Activated T-helper 1 cell treated with anti-CD3 and anti-CD28 coated beads, Interleukin-12 subunit alpha, Interleukin-12 subunit beta, Interleukin-2, Interleukin-4 antibody, amounts not matched to agents 30 ng/mL and 10 ng/mL and 1 ng/mL, durations not matched to agents 14 hours and 24 hours and 36 hours (primary cell): ENCODE data around the gene KCNQ5. TPM values are rescaled to one million over a fixed set of nuclear protein-coding genes. Genes with fewer than 3 reads are reported as not detected.
"Not testable (repeated sequence)": the region's sequence is repeated elsewhere in the genome, so short reads cannot be mapped to it uniquely, and the experiment has no call there.

Experiments used
- DNase-seq: peaks from one replicate; pipeline ENCODE4 v3.0.0; 2021; ENCODE audit warnings: low spot score
- H3K27ac Mint-ChIP-seq: one replicate; pipeline ENCODE4 v1.8.0; 2021; ENCODE audit warnings: mild to moderate bottlenecking, mixed read lengths
- H3K27me3 Mint-ChIP-seq: one replicate; pipeline ENCODE4 v1.8.0; 2022; ENCODE audit warnings: mild to moderate bottlenecking, moderate library complexity, mixed read lengths; ENCODE audit not compliant: insufficient read depth
- H3K36me3 Mint-ChIP-seq: one replicate; pipeline ENCODE4 v1.8.0; 2021; ENCODE audit warnings: low read depth, mixed read lengths
- H3K4me1 Mint-ChIP-seq: one replicate; pipeline ENCODE4 v1.8.0; 2021; ENCODE audit warnings: low read depth, mixed read lengths
- H3K4me3 Mint-ChIP-seq: one replicate; pipeline ENCODE4 v1.8.0; 2021; ENCODE audit warnings: mild to moderate bottlenecking, moderate library complexity, mixed read lengths
- H3K9me3 Mint-ChIP-seq: one replicate; pipeline ENCODE4 v1.8.0; 2021; ENCODE audit warnings: mixed read lengths
- intact Hi-C: fragments of 100-400 bp; cut with micrococcal nuclease; formaldehyde crosslinking; loops from one replicate; pipeline ENCODE4 v1.15.1; 2024
- total RNA-seq: library from RNA; stranded (reverse); gene quantifications from 2 replicates; pipeline ENCODE4 v1.2.3, GENCODE V29; 2022

KCNQ5 gene
- 11.2 and 12.6 TPM in 2 replicates for total RNA-seq

DNA sequence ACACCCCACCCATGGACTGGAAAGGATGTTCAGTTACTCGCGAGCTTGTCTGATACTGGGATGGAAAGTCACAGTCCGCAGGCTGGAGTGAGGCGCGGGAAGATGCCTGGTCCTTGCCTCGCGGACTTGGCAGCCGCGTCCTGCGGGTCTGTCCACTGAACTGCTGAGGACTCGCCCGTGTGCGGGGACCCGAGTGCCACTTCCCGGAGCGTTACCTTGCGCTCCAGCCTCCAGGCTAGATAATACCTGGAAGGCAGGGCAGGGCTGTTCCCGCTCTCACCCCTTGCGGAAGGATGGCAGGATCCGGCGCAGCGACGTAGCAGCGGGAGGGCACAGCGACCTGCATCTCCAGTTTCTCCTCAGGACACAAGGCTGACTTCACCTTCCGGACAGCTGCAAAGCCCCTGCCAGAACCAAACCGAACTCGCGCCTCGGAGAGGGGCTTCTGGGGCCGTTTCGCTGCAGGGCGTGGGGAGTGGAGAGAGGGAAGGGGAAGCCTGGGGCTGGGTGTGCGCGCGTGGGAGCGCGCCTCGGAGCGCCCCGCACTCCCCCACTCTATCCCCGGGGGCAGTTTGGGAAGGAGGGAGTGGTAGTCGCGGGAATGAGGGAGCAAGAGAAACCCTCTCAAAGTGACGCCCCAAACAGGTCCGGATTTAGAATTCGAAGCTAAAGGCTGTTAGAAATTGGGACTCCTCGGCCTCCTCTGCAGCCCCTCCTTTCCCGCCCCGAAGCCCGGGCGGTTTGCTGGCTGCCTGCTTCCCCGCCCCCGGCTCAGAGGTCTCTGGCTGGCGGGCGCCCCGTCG is at the start of gene KCNQ5:
TSS of gene KCNQ5 (plus strand) at position 774 of the 803 bp plus-strand sequence.
- no peak for DNase-seq
- Mint-ChIP-seq H3K36me3 (peaks cover 8% of the 10 kb centered on the region), H3K27me3 (peaks cover 5% of the 10 kb centered on the region), H3K4me3 (peak within 1 kb of the TSS; percentile 96), H3K9me3 (no peaks in the 10 kb centered on the region), H3K4me1 (peaks cover 57% of the 10 kb centered on the region), H3K27ac (peak within 1 kb of the TSS; percentile 97)
- intact Hi-C loops = loop anchor here (2.0 to 10.0 kb wide), 9 partner anchors 119 to 1106 kb away; partner anchors contain the start of gene KHDC1

DNA sequence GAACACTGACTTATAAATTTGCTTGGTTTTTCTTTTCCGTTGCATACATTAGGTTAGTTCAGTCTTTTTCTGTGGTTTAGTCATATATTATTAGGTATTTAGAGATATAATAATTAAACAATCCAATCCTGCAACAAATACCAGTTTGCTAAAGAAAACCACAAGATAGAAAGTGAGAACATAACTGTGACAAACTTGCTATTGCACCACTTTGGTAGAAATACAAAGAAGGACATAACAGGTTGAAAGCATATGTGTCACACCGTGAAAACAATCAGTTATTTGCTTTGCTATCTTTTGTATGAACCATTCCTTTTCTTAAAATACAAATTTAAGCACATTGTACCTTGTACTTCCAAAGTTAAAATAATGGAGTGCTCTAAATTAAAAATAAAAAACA is 42.0 kb upstream of the KCNQ5 start:
- intact Hi-C loops = loop anchor here (5.0 kb wide), 1 partner anchor 168 kb away; no protein-coding TSS in a partner anchor
- H3K4me1 Mint-ChIP-seq = no peaks in the 10 kb centered on the region
- H3K9me3 Mint-ChIP-seq = no peaks in the 10 kb centered on the region
- DNase-seq = no peak
- H3K36me3 Mint-ChIP-seq = no peaks in the 10 kb centered on the region
- no peaks in the 10 kb centered on the region for H3K27me3 Mint-ChIP-seq
- H3K4me3 Mint-ChIP-seq = no peak overlapping the region
- H3K27ac Mint-ChIP-seq = no peak overlapping the region

- H3K27ac Mint-ChIP-seq = no peak overlapping the region
- no peaks in the 10 kb centered on the region for H3K36me3 Mint-ChIP-seq
- intact Hi-C loops = loop anchor here (5.0 kb wide), 1 partner anchor 168 kb away; no protein-coding TSS in a partner anchor
- no peaks in the 10 kb centered on the region for H3K9me3 Mint-ChIP-seq
- no peak overlapping the region for H3K4me3 Mint-ChIP-seq
- no peak for DNase-seq
- H3K27me3 Mint-ChIP-seq = peaks cover 2% of the 10 kb centered on the region
- no peaks in the 10 kb centered on the region for H3K4me1 Mint-ChIP-seq
These were observed 41.5 kb upstream of the KCNQ5 start for GRCh38 chr6:72580281-72580940.

GRCh38 chr6:72580950-72581349 is 40.9 kb upstream of the KCNQ5 start:
- not testable (repeated sequence) for DNase-seq, H3K36me3 Mint-ChIP-seq, H3K27me3 Mint-ChIP-seq, H3K4me3 Mint-ChIP-seq, H3K9me3 Mint-ChIP-seq, H3K27ac Mint-ChIP-seq, H3K4me1 Mint-ChIP-seq
- intact Hi-C loops = loop anchor here (5.0 kb wide), 1 partner anchor 169 kb away; no protein-coding TSS in a partner anchor

DNA sequence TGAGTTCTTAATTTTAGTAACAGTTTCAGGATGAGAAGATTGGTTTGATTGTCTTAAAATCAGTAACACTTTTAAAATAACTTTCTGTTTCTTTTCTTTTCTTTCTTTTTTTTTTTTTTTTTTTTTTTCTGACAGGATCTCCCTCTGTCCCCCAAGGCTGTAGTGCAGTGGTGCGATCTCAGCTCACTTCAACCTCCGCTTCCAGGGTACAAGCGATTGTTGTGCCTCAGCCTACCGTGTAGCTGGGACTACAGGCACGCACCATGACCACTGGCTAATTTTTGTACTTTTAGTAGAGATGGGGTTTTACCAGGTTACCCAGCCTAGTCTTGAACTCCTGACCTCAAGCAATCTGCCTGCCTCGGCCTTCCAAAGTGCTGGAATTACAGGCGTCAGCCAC is 33.7 kb upstream of the KCNQ5 start:
- Mint-ChIP-seq H3K4me1 (no peaks in the 10 kb centered on the region), H3K4me3 (no peak overlapping the region), H3K27me3 (peaks cover 5% of the 10 kb centered on the region), H3K27ac (no peak overlapping the region), H3K9me3 (no peaks in the 10 kb centered on the region), H3K36me3 (no peaks in the 10 kb centered on the region)
- DNase-seq = no peak
- intact Hi-C loops = no loop called here

DNA sequence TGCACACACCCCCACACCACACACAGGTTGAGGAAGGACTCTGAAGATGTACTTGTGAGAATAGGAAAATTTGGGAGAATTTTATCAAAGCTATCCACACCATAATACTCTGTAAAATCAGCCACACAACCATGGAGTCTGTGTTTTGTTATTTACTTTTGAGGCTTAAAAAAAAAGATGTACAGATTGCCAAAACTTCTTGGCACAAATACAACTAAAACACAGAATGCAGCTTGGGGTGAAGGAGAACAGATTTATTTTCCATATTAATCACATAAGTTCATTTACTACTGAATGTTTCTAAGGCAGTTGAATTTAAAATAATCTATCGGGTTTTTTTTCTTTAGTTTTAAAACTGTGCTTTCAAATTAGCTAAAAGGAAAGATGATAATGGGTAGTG is 32.8 kb upstream of the KCNQ5 start:
- peaks cover 6% of the 10 kb centered on the region for H3K27me3 Mint-ChIP-seq
- H3K27ac Mint-ChIP-seq = no peak overlapping the region
- no peaks in the 10 kb centered on the region for H3K9me3 Mint-ChIP-seq
- intact Hi-C loops = no loop called here
- no peaks in the 10 kb centered on the region for H3K36me3 Mint-ChIP-seq
- no peak for DNase-seq
- no peaks in the 10 kb centered on the region for H3K4me1 Mint-ChIP-seq
- H3K4me3 Mint-ChIP-seq = no peak overlapping the region

DNA sequence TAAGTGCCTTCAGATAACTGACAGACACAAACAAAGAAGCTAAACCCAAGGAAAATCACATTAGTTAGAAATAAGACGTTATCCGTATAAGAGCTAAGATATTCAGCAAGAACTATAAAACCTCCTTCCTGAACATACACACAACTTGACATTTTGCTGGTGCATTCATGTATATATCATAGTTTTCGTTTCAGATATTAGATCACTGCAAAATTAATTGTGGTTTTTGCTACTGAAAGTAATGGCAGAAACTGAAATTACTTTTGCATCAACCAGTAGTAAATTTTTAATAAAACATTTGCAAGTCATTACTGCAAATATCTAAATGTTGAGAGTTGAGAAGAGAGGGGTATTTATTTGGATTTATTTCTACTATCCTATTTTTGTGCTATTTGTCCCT is 26.1 kb upstream of the KCNQ5 start:
- Mint-ChIP-seq H3K4me3 (no peak overlapping the region), H3K4me1 (no peaks in the 10 kb centered on the region)
- intact Hi-C loops = no loop called here

GRCh38 chr6:72616406-72617015 is 5.4 kb upstream of the KCNQ5 start:
- Mint-ChIP-seq H3K27ac (no peak overlapping the region), H3K9me3 (no peaks in the 10 kb centered on the region), H3K4me1 (peaks cover 33% of the 10 kb centered on the region), H3K27me3 (peaks cover 5% of the 10 kb centered on the region), H3K36me3 (peaks cover 1% of the 10 kb centered on the region), H3K4me3 (no peak overlapping the region)
- DNase-seq = no peak
- intact Hi-C loops = loop anchor here (1.0 to 5.0 kb wide), 4 partner anchors 204 to 711 kb away; no protein-coding TSS in a partner anchor

More for the DNA sequence above, 26.1 kb upstream of the KCNQ5 start:
- no peak for DNase-seq
- H3K36me3 Mint-ChIP-seq = no peaks in the 10 kb centered on the region
- no peak overlapping the region for H3K27ac Mint-ChIP-seq
- peaks cover 8% of the 10 kb centered on the region for H3K27me3 Mint-ChIP-seq
- H3K9me3 Mint-ChIP-seq = no peaks in the 10 kb centered on the region

DNA sequence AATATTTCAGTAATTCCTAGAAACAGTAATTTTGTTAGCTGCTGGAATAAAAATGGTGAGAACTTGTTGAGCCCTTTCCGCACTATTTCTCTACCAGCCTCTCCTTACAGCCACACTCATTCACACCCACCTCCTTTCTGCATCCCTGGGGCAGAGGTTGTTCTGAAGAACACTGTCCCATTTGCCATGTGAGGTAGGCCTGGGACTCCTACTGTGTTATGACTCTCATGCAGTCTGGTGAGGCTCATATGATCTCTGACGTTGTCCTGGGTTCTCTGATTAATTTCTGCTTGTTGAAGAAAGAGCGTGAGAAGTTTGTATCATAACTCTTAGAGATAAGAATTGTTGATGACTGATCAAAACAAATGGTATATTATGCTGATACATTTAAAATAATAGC is 4.1 kb upstream of the KCNQ5 start:
- H3K4me1 Mint-ChIP-seq = peaks cover 33% of the 10 kb centered on the region
- no peak overlapping the region for H3K27ac Mint-ChIP-seq
- H3K36me3 Mint-ChIP-seq = peaks cover 1% of the 10 kb centered on the region
- intact Hi-C loops = loop anchor here (5.0 kb wide), 1 partner anchor 710 kb away; no protein-coding TSS in a partner anchor
- H3K4me3 Mint-ChIP-seq = no peak overlapping the region
- DNase-seq = no peak
- peaks cover 5% of the 10 kb centered on the region for H3K27me3 Mint-ChIP-seq
- H3K9me3 Mint-ChIP-seq = no peaks in the 10 kb centered on the region

DNA sequence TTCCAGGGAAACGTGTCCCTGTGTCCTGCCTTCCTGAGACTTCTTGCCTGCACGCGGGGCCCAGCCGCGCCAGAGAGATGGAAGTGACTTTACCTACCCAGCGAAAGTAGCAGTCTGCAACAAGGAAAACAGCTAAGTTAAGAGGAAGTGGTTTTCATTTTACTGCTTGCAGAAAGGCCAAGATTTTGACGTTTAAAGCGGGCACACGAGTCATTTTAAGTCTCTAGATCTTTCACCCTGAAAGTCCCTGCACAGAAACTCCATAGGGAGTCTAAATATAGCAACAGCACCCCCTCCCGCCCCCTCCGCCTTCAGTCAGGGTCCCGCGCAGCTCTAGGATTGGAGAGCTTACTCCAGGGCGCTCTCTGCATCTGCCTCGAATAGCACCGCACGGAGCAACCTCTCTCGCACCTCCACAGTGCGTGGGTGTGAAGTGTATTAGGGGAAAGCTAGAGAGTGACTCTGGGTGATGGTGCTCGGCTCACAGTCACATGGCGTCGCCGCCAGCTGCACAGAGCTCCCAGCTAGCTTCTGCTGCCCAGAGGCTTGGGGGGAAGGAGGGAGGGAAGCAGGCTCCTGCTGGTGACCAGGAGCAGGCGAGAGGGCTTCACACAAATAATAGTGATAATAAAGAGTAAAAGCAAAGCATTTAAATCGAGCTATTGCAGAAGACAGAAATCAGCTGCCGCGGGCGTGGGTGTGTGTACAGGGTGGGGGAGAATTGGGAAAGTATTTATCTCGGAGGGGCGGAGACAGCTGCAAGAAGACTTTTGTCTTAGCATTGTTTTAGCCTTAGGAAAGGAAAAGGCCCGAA is 1.8 kb upstream of the KCNQ5 start:
- intact Hi-C loops = loop anchor here (1.0 to 10.0 kb wide), 15 partner anchors 29 to 1107 kb away; partner anchors contain the start of genes EEF1A1 and KHDC1
- Mint-ChIP-seq H3K27me3 (peaks cover 5% of the 10 kb centered on the region), H3K4me1 (peaks cover 48% of the 10 kb centered on the region), H3K27ac (peak overlapping the region; percentile 97), H3K36me3 (peaks cover 1% of the 10 kb centered on the region), H3K4me3 (peak overlapping the region; percentile 89), H3K9me3 (no peaks in the 10 kb centered on the region)
- DNase-seq = peak; percentile 61

DNA sequence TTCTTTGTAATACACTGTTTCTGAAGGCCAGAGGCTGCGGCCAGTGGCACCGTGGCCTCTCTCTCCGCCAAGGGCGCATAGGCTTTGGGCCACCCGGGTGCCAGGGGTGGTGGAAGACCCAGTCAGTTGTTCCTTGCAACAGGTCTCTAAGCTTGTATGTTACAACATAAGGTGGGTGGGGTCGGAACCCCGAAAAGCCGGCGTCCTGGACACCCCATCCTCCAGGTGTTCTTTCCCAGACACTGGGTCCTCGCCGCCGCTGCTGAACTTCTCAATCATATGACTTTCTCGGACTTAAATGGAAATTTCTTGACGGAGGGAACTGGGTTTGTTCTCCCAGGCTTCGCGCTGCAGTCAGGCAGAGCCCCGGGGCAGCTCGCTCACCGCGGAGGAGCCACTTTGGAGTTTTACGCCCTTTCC is 983 bp upstream of the KCNQ5 start:
- Mint-ChIP-seq H3K4me3 (peak overlapping the region; percentile 89), H3K4me1 (peaks cover 55% of the 10 kb centered on the region), H3K27me3 (peaks cover 5% of the 10 kb centered on the region), H3K27ac (peak overlapping the region; percentile 97), H3K9me3 (no peaks in the 10 kb centered on the region), H3K36me3 (peaks cover 4% of the 10 kb centered on the region)
- DNase-seq = no peak
- intact Hi-C loops = loop anchor here (1.0 to 10.0 kb wide), 14 partner anchors 28 to 1106 kb away; partner anchors contain the start of genes EEF1A1 and KHDC1
